ENCODE measurements around the gene IL18RAP. TPM values are rescaled to one million over a fixed set of nuclear protein-coding genes. Genes with fewer than 3 reads are reported as not detected.
A peak's percentile ranks its signal among the peaks of the same experiment; 100 is the strongest.

The IL18RAP gene
- polyA plus RNA-seq, 12 donors: 0.08 to 0.91 (median 0.33) TPM; not detected in 2

DNA sequence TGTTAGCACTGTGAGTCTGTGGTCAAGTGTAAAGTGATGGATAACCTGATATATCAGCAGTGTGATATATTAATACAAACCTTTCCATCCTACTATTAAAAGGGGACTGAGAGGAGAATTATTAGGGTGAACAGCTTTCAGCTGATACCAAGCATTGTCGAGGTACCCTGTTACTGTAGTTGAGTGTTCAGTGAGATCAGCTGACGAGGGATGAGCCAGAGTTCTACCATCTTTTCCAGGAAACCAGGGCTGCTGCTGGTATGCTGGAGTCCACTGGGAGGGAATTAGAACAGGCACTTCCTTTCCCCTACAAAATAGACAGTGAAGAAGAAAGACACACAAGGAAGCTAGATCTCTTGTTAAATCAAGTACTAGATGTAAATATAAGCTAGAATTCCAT lies 408 bp downstream of the IL18RAP start:
- DNase-seq: no peak

- DNase-seq: no peak
These were observed 1.8 kb downstream of the IL18RAP start for GRCh38 chr2:102424754-102425153.

- no peak for DNase-seq
These were observed 2.6 kb downstream of the IL18RAP start for GRCh38 chr2:102425441-102426132.

DNA sequence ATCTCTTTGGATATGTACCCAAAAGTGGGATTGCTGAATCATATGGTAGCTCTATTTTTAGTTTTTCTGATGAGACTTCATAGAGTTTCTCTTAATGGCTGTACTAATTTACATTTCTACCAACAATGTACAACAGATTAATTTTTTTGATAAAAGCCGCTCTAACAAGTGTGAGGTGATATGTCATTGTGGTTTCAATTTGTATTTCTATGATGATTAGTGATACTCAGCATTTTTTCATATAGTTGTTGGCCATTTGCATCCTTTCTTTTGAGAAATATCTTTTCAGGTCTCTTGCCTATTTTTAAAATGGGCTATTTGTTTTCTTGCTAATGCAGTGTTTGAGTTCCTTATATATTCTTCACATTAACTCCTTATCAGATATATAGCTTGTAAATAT lies 4.3 kb downstream of the IL18RAP start:
- no peak for DNase-seq

GRCh38 chr2:102428573-102428972 lies 5.6 kb downstream of the IL18RAP start:
- DNase-seq: no peak

DNA sequence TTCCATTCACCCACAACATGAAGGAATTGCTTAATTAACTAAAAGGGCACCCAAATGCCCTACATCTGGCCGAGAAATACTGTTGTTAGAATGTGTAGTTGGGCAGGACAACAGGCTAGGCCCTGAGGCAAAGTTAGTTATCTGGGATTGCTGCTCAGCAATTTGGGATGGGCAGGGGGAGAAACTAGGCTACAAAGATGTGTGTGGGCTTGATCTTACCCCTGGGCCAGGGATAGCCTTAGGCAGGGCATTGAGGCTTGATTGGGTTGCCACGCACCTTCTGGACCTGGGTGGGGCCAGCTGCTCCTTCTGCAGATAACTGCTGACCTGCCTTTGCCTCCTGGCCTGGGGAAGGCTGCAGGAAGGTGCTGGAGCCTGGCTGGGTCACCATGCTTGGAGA lies 9.4 kb downstream of the IL18RAP start:
- no peak for DNase-seq

- no peak for DNase-seq
These were observed 11.2 kb downstream of the IL18RAP start for GRCh38 chr2:102433973-102434654.

DNA sequence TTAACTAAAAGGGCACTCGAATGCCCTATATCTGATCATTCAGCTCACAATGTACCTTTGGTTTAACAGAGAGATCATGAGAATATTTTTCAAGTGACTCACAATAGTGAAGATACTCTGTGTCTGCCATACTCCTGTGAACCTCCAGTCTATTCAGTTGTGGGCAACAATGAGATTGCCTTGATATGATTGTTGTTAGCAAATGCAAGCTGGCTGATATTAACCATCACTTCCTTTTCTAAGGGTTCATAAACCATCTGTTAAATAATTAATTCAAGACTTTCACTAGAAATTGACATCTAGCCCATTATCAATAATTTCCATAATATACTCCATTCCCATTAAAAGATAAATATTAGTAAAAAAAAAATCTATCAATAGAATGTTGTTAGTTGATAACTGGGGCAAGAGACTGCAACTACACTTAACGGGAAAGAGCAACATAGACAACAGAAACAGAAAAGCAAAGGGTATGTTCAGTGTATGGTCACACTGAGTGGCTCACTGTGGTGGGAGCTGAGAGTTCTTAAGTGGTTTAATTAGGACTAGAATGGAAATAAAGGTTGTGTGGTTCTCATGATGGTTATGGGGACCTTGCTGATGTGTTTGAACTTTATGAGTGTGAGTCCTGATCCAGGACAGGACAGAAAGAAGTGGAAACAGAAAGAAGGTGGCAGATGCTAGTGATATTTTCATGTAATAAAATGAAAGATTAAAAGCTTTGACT lies 11.9 kb downstream of the IL18RAP start:
- no peak for DNase-seq

DNA sequence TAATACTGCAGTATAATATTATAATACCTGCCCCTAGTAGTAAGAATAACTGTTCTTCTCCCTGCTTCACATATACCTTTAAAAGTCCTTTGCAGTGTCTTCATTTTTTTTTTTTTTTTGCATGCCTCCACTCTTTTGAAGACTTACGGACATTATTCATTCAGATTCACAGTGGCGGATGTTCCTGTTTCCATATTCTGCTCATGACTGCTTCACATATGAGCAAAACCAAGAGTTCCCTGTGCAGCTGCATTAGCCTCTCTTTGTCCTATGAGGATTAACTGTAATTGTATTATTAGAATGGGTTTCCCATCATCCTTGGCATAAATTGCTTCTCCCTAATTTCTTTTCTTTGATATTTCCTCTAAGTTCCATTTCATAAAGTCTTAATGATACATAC lies 12.8 kb downstream of the IL18RAP start:
- no peak for DNase-seq

DNA sequence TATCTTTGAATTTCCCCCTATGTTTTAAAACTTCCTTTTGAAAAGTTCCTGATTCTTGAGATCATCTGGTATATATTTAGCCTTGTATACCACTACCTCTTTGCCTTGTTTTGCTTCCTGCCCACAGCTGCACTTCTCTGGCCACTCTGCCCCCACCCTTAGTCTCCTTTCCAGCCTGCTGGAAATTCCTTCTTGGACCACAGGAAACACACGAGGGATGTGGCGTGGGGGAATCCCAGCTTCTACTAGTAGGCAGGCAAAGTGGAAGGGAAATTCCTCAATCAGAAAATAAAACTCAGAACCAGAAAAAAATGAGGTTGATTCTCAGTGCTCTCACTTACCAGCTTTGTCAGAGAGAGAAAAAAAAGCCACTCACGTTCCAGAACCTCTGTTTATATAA lies 13.4 kb downstream of the IL18RAP start:
- DNase-seq: no peak

GRCh38 chr2:102437122-102437521 lies 14.2 kb downstream of the IL18RAP start:
- no peak for DNase-seq

DNA sequence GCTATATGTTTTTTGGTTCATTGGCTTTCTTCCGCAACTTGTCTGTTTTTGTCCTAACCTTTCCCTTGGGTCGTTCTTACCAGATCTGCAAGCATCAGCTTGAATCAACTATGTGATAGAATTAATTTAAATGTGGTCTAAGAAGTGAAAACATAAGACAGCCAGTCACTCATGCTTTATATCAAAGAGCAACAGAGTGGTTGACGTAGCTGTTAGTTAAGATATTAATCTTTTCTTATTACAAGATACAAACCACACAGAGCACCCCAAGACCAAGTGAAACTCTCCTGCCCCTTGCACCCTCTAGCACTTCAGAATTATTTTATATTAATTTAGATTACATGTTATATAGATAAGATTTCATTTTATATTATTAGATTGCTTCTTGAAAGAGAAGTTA lies 15.2 kb downstream of the IL18RAP start:
- DNase-seq: no peak

DNA sequence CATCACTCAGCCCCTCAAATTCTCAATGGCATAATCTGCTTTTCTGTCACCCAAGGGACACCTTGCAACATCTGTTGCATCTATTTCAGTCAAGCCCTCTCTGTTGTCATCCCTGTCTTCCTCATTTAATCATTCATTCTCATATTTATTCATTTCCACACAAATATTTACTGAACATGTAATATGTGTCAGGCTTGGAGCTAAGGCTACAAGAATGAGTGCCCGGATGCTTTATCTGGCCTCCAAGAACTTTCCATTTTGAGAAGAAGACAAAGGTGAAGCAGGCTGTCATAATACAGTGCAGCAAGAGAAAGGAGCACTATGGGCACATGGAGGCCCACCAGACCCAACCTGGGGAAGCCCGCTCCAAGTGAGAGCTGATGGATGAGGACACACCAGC lies 15.6 kb downstream of the IL18RAP start:
- no peak for DNase-seq

DNA sequence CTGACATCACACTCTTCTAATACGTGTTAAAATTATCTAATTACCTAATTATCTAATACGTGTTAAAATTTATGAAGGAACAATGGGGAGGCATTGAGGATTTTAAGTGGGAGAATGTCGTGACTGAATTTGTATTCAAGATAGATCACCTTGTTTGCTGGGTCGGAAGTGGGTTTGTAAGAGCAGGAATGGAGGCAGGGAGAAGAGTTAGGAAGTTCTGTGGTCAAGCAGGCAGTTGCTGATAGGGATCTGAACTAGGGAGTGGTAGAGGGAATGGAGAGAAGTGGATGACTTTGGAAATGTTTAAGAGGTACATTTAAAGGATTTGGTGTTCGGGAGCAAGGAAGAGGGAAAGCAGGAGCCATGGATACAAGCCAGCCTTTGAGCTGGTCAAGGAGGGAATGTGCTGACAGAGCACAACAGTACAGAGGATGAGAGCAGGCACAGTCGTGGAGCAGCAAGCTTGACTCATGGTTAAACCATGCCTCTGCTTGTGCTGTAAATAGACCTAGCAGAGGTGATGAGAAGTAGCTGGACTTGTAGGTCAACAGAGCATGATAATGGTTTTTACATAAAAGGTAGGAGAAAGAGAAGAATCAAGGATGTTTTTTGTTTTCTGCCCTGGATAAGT lies 16.2 kb downstream of the IL18RAP start:
- no peak for DNase-seq

- DNase-seq: peak; percentile 19
These were observed 20.2 kb downstream of the IL18RAP start for GRCh38 chr2:102442967-102443828.

GRCh38 chr2:102444233-102444632 lies 21.3 kb downstream of the IL18RAP start:
- no peak for DNase-seq

DNA sequence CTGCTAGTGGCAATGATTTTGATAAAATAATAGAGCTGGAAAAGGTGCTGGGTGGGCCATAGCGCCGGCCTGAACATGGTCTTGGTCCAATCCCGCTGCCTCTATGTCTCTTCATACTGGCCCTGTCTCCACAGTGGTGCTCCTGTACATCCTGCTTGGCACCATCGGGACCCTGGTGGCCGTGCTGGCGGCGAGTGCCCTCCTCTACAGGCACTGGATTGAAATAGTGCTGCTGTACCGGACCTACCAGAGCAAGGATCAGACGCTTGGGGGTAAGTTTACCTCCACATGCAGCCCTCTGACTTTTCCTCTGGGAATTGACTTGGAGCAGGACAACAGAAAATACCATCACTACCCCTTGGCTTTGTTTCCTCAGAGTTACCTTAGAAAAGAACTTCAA lies 24.0 kb downstream of the IL18RAP start:
- no peak for DNase-seq

DNA sequence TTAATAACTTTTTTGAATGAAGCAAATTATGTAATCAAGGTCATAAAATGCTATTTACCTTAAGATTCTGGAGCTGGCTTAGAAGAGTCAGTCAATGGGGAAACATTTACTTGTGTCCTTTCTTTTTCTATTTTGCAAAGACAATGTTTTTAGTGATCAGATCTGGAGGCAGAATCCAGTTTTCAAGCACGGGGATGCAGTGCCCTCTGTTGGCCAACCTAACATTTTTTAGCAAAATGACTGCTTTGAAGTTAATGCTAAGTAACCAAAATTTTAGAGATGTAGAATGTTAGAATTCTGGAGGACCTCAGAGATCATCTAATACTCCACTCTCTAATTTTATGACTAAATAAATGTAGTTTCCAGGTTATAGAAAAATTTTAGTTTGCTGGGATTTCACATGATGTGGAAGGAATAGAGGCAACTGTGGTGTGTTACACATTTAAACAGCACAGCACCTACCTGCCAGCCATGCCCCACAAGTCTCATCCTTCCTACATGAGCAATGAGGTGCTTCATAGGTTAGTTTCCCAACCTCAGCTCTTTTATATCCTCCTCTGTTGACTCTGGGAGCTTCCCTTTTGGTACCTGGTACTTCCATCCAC lies 26.5 kb downstream of the IL18RAP start:
- peak; percentile 46 for DNase-seq

DNA sequence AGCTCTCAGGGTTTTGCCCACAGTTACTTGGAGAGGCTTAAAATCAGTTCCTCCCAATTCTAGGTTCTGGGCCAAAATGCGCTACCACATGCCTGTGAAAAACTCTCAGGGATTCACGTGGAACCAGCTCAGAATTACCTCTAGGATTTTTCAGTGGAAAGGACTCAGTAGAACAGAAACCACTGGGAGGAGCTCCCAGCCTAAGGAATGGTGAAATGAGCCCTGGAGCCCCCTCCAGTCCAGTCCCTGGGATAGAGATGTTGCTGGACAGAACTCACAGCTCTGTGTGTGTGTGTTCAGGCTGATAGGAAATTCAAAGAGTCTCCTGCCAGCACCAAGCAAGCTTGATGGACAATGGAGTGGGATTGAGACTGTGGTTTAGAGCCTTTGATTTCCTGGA lies 29.0 kb downstream of the IL18RAP start:
- DNase-seq: no peak

DNA sequence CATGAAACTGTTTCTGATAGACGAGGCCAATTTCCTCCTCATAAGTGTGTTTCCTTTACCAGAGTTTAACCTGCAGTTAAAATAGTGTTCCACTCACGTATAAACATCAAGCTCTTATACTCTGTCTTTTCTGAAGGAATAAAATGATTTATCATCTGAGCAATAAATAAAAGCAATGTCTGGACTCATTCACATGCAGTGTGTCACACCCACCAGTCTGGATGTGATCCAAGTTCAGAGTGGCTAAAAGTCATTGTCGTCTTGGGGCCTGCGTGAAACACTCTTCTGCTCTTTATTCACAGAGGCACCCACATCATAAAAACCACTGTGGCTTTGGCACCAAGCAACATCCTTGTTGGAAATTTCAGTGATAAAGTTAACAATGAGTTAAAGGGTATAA lies 30.5 kb downstream of the IL18RAP start:
- no peak for DNase-seq

DNA sequence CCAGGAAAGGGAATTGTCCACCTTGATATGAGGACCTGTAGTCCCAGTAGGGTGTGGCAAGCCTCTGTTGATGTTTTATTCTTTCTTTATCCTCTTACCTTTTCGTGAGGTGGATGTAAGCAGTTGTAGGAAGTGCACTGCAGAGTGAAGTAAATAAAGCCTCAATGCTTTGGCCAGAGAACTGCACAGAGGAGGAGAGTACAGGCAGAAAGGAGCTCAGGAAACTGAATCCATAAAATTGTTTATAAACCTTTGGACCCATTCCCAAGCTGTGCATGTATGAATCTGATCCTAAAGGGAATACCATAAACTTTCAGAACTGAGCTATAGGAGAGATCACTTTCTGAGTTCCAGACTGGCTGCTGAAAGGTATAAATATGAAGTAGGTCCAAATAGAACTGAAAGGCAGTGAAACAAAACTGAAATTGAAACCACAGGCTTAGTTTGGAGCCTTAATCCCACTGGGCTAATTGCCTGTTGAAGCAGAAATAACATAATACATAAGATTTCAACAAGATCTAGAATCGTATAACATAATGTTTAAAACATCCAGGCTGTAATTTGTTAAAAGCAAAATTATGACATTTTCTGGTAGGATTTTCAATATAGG lies 32.2 kb downstream of the IL18RAP start:
- DNase-seq: no peak

Measured in muscle of arm (tissue), 12 donors.